CD14-positive monocyte (primary cell): ENCODE measurements around the gene WNT2. TPM values are rescaled to one million over a fixed set of nuclear protein-coding genes. Genes with fewer than 3 reads are reported as not detected.

ENCODE experiments used
- DNase-seq, 3 donors: peaks; one replicate each; pipeline ENCODE4 v3.0.0-alpha.2; 2011 to 2022
- H2AFZ ChIP-seq: 2 replicates; pipeline ENCODE4 v1.6.0; 2012; ENCODE audit warnings: mild to moderate bottlenecking, low read depth, low read length, inconsistent platforms; ENCODE audit not compliant: insufficient read depth, poor library complexity, severe bottlenecking
- H3K27ac ChIP-seq, 2 donors: 1 replicate in 1 of 2; 2 replicates in 1 of 2; pipeline ENCODE4 v1.5.1; 2012 to 2013; ENCODE audit warnings: low read length in 2 of 2, control low read depth in 1 of 2, inconsistent platforms in 1 of 2, low read depth in 1 of 2, mild to moderate bottlenecking in 1 of 2
- H3K27me3 ChIP-seq, 2 donors: one replicate each; pipeline versions ENCODE4 v1.6.0 to v1.6.1; 2011 to 2013; ENCODE audit warnings: low read length in 2 of 2; ENCODE audit not compliant: control insufficient read depth in 2 of 2, insufficient read depth in 2 of 2
- H3K36me3 ChIP-seq, 2 donors: replicated peaks in 1 of 2; 1 replicate in 1 of 2; 2 replicates in 1 of 2; pipeline versions ENCODE4 v1.5.1 to v1.6.1; 2012 to 2013; ENCODE audit warnings: low read length in 2 of 2, control low read depth in 1 of 2, inconsistent platforms in 1 of 2, mild to moderate bottlenecking in 1 of 2; ENCODE audit not compliant: insufficient read depth in 2 of 2, control insufficient read depth in 1 of 2
- H3K4me1 ChIP-seq, 2 donors: 1 replicate in 1 of 2; 2 replicates in 1 of 2; pipeline versions ENCODE4 v1.5.1 to v1.6.1; 2012 to 2013; ENCODE audit warnings: low read length in 2 of 2, control low read depth in 1 of 2, inconsistent platforms in 1 of 2, mild to moderate bottlenecking in 1 of 2, moderate library complexity in 1 of 2; ENCODE audit not compliant: insufficient read depth in 2 of 2, control insufficient read depth in 1 of 2
- H3K4me2 ChIP-seq: replicated peaks from 2 replicates; pipeline ENCODE3; 2012; ENCODE audit warnings: low read length, moderate library complexity, mild to moderate bottlenecking; ENCODE audit not compliant: poor library complexity, severe bottlenecking; ENCODE audit errors: extremely low read depth
- H3K4me3 ChIP-seq, 3 experiments: fragments of 200-600 bp in 1 of 3; sonication (generic) in 1 of 3; replicated peaks in 1 of 3; 1 replicate in 2 of 3; 2 replicates in 1 of 3; pipeline ENCODE4 v1.5.1; 2011 to 2013; ENCODE audit warnings: low read length in 3 of 3, mild to moderate bottlenecking in 3 of 3, control low read depth in 2 of 3, low read depth in 2 of 3, inconsistent platforms in 1 of 3, moderate library complexity in 1 of 3
- H3K79me2 ChIP-seq: 2 replicates; pipeline ENCODE4 v1.6.0; 2012; ENCODE audit warnings: mild to moderate bottlenecking, control low read depth, inconsistent platforms, low read length, moderate library complexity; ENCODE audit not compliant: insufficient read depth
- H3K9ac ChIP-seq: 2 replicates; pipeline ENCODE4 v1.6.0; 2017; ENCODE audit warnings: low read length, mild to moderate bottlenecking; ENCODE audit not compliant: insufficient read depth, poor library complexity, severe bottlenecking
- H3K9me3 ChIP-seq, 2 donors: replicated peaks in 1 of 2; 1 replicate in 1 of 2; 2 replicates in 1 of 2; pipeline versions ENCODE4 v1.5.1 to v1.6.1; 2012 to 2013; ENCODE audit warnings: low read length in 2 of 2, control low read depth in 1 of 2; ENCODE audit not compliant: control insufficient read depth in 1 of 2, insufficient read depth in 1 of 2
- H4K20me1 ChIP-seq: 2 replicates; pipeline ENCODE4 v1.6.0; 2012; ENCODE audit warnings: mild to moderate bottlenecking, low read length, control low read depth, moderate library complexity; ENCODE audit not compliant: insufficient read depth
- H3K27ac Mint-ChIP-seq, 7 donors: one replicate each; pipeline ENCODE4 v1.8.0; 2020; ENCODE audit warnings: mild to moderate bottlenecking in 7 of 7, mixed read lengths in 7 of 7, moderate library complexity in 6 of 7, inconsistent platforms in 2 of 7
- H3K27me3 Mint-ChIP-seq, 3 donors: one replicate each; pipeline ENCODE4 v1.8.0; 2021 to 2022; ENCODE audit warnings: low read depth in 3 of 3, mild to moderate bottlenecking in 3 of 3, mixed read lengths in 3 of 3, moderate library complexity in 3 of 3, inconsistent platforms in 1 of 3
- H3K36me3 Mint-ChIP-seq, 2 donors: one replicate each; pipeline ENCODE4 v1.8.0; 2020; ENCODE audit warnings: mixed read lengths in 2 of 2, inconsistent platforms in 1 of 2, mild to moderate bottlenecking in 1 of 2
- H3K4me1 Mint-ChIP-seq: one replicate; pipeline ENCODE4 v1.8.0; 2020; ENCODE audit warnings: mild to moderate bottlenecking, mixed read lengths
- H3K4me3 Mint-ChIP-seq, 2 donors: one replicate each; pipeline ENCODE4 v1.8.0; 2020; ENCODE audit warnings: mild to moderate bottlenecking in 2 of 2, mixed read lengths in 2 of 2, moderate library complexity in 1 of 2
- H3K9me3 Mint-ChIP-seq, 7 donors: one replicate each; pipeline ENCODE4 v1.8.0; 2020 to 2022; ENCODE audit warnings: mixed read lengths in 7 of 7, mild to moderate bottlenecking in 6 of 7, moderate library complexity in 6 of 7, inconsistent platforms in 2 of 7
- WGBS: methylation state at CpG from one replicate; pipeline ENCODE4 v1.1.5; 2013; ENCODE audit warnings: missing lambda C conversion rate; ENCODE audit not compliant: insufficient coverage; 5-methylcytosine and 5-hydroxymethylcytosine counted together
- intact Hi-C, 2 donors: fragments of 100-400 bp; cut with micrococcal nuclease; formaldehyde crosslinking; loops; one replicate each; pipeline versions ENCODE4 v1.15.0 to v1.15.1; 2023
- polyA plus RNA-seq, 3 donors: library from polyadenylated mRNA; depleted of rRNA in 1 of 3; unstranded in 2 of 3; stranded (reverse) in 1 of 3; fragments of 300-500 nt in 2 of 3; fragments of >200 nt in 1 of 3; fragmentation: Illumina TruSeq in 2 of 3; gene quantifications; 1 replicate in 2 of 3; 2 replicates in 1 of 3; pipeline ENCODE4 v1.2.3, GENCODE V29; 2012 to 2021
- TF ChIP-seq, protein P1 (sequence below): fragments of 200-600 bp; IDR thresholded peaks from one replicate; pipeline ENCODE4 v1.8.0; 2022; ENCODE audit warnings: antibody characterized with exemption, mild to moderate bottlenecking

The WNT2 gene
- polyA plus RNA-seq, 3 donors, result not detected

DNA sequence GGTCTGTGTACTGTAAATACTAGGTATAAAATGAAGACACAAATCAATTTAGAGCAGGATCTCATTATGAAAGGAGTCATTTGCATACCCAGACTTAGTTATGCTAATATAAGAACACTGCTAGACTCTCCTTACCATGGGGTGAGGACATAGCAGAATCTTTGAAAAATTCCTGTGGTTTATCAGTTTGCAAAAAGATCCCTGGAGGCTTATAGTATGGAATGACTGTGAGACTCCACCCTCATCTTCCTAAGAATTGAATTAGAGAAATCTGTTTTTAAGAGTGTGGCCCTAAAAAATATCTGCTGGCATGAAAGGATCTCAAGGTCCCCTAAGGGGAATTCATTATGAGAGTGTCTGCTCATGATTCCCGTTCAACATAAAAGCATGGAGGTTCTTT, 63.2 kb downstream of the WNT2 start:
- Mint-ChIP-seq H3K27ac (no peak overlapping the region), H3K27me3 (peaks cover 0 to 5% (median 4%) of the 10 kb centered on the region in 3 donors), H3K36me3 (no peaks in the 10 kb centered on the region), H3K4me1 (no peaks in the 10 kb centered on the region), H3K9me3 (peaks cover 0 to 2% (median 0%) of the 10 kb centered on the region in 7 donors), H3K4me3 (no peak overlapping the region)
- H3K4me1 ChIP-seq, result no peaks in the 10 kb centered on the region
- no peak overlapping the region for H3K4me3 ChIP-seq
- TF ChIP-seq, protein P1, sequence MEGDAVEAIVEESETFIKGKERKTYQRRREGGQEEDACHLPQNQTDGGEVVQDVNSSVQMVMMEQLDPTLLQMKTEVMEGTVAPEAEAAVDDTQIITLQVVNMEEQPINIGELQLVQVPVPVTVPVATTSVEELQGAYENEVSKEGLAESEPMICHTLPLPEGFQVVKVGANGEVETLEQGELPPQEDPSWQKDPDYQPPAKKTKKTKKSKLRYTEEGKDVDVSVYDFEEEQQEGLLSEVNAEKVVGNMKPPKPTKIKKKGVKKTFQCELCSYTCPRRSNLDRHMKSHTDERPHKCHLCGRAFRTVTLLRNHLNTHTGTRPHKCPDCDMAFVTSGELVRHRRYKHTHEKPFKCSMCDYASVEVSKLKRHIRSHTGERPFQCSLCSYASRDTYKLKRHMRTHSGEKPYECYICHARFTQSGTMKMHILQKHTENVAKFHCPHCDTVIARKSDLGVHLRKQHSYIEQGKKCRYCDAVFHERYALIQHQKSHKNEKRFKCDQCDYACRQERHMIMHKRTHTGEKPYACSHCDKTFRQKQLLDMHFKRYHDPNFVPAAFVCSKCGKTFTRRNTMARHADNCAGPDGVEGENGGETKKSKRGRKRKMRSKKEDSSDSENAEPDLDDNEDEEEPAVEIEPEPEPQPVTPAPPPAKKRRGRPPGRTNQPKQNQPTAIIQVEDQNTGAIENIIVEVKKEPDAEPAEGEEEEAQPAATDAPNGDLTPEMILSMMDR, result no peak
- H3K9ac ChIP-seq, result no peak overlapping the region
- no peaks in the 10 kb centered on the region for H3K79me2 ChIP-seq
- no peaks in the 10 kb centered on the region for H3K9me3 ChIP-seq
- H3K27me3 ChIP-seq, result no peaks in the 10 kb centered on the region
- no CpG with 5 or more reads among the region's 1 CpG for WGBS
- no peaks in the 10 kb centered on the region for H4K20me1 ChIP-seq
- no peak overlapping the region for H2AFZ ChIP-seq
- no peaks in the 10 kb centered on the region for H3K36me3 ChIP-seq
- DNase-seq, result no peak
- H3K4me2 ChIP-seq, result no peak overlapping the region
- intact Hi-C loops, result no loop called here
- H3K27ac ChIP-seq, result no peak overlapping the region

DNA sequence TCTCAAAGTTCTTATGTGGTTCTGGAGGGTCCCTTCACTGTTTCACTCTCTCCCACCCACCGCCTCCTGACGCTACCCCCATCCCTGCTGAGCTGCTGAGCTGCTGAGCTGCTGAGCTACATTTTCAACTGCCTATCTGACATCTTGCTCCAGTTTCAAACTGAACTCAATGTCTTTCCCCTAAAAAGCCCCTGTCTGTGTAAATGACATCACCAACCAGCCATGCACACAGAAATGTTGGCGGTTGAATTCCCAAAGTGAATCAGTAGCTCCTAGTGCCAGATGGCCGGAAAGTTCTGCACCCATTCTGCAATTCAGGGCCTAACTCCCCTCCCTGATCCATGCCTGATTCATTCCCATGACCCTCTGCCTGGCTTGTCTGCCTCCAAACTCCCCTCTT, 71.2 kb downstream of the WNT2 start:
- H3K9me3 Mint-ChIP-seq, result peaks cover 0 to 2% (median 0%) of the 10 kb centered on the region in 7 donors
- Histone ChIP-seq H3K27me3 (no peaks in the 10 kb centered on the region), H4K20me1 (no peaks in the 10 kb centered on the region), H3K9me3 (no peaks in the 10 kb centered on the region), H3K4me2 (no peak overlapping the region), H2AFZ (no peak overlapping the region), H3K79me2 (no peaks in the 10 kb centered on the region), H3K9ac (no peak overlapping the region), H3K36me3 (no peaks in the 10 kb centered on the region), H3K4me1 (no peaks in the 10 kb centered on the region), H3K4me3 (no peak overlapping the region), H3K27ac (no peak overlapping the region)
- H3K4me1 Mint-ChIP-seq, result no peaks in the 10 kb centered on the region
- TF ChIP-seq, protein P1, result no peak
- DNase-seq, result no peak
- intact Hi-C loops, result no loop called here
- no peak overlapping the region for H3K27ac Mint-ChIP-seq
- no peak overlapping the region for H3K4me3 Mint-ChIP-seq
- peaks cover 3 to 6% (median 5%) of the 10 kb centered on the region in 3 donors for H3K27me3 Mint-ChIP-seq
- WGBS, result 95% methylated on average over 4 of the region's 4 CpGs
- H3K36me3 Mint-ChIP-seq, result no peaks in the 10 kb centered on the region
